ENCODE results near the gene EZR.
A peak's percentile ranks its signal among the peaks of the same experiment; 100 is the strongest.

EZR gene
- long read RNA-seq, transcript EZR-201 (13 exons, 3,068 nt): minor isoform, 16 of 1,019 reads
- long read RNA-seq, transcript EZR-202 (14 exons, 3,096 nt): major isoform, 848 of 1,019 reads
- long read RNA-seq, partial matches to known transcripts: 82 of 1,019 reads
- long read RNA-seq, other reads (novel, unspliced or antisense): 73 of 1,019 reads

GRCh38 chr6:158819213-158819976 is at the start of gene EZR:
Gene EZR, minus strand, starts transcription at chr6:158819368. Its CDS starts 1,275 bp downstream, at chr6:158818093.
- Histone ChIP-seq H3K27me3 (ENCODE audit: insufficient read depth, poor library complexity, severe bottlenecking) (no peaks in the 10 kb centered on the region), H3K4me3 (replicated peaks; ENCODE audit: insufficient read depth, low read length) (peak within 1 kb of the TSS; percentile 90), H3K27ac (replicated peaks) (peak within 1 kb of the TSS; percentile 87)
- DNase-seq (ENCODE audit: low read depth in 1 of 2, low spot score in 1 of 2): peak; percentile 73 to 77
- TF ChIP-seq POLR2AphosphoS5 (IDR thresholded peaks at IDR 0.05; ENCODE audit: low read depth) (peak; percentile 59; the same call in 1 of the 2 replicates), CTCF (IDR thresholded peaks at IDR 0.05; ENCODE audit: insufficient read depth, low read length) (no peak), SPI1 (IDR thresholded peaks at IDR 0.05; ENCODE audit: borderline replicate concordance, low read depth) (peak; percentile 39; the same call in 1 of the 2 replicates)
- TF ChIP-seq, protein P1, sequence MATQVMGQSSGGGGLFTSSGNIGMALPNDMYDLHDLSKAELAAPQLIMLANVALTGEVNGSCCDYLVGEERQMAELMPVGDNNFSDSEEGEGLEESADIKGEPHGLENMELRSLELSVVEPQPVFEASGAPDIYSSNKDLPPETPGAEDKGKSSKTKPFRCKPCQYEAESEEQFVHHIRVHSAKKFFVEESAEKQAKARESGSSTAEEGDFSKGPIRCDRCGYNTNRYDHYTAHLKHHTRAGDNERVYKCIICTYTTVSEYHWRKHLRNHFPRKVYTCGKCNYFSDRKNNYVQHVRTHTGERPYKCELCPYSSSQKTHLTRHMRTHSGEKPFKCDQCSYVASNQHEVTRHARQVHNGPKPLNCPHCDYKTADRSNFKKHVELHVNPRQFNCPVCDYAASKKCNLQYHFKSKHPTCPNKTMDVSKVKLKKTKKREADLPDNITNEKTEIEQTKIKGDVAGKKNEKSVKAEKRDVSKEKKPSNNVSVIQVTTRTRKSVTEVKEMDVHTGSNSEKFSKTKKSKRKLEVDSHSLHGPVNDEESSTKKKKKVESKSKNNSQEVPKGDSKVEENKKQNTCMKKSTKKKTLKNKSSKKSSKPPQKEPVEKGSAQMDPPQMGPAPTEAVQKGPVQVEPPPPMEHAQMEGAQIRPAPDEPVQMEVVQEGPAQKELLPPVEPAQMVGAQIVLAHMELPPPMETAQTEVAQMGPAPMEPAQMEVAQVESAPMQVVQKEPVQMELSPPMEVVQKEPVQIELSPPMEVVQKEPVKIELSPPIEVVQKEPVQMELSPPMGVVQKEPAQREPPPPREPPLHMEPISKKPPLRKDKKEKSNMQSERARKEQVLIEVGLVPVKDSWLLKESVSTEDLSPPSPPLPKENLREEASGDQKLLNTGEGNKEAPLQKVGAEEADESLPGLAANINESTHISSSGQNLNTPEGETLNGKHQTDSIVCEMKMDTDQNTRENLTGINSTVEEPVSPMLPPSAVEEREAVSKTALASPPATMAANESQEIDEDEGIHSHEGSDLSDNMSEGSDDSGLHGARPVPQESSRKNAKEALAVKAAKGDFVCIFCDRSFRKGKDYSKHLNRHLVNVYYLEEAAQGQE (IDR thresholded peaks at IDR 0.05; ENCODE audit: insufficient replicate concordance, low read depth): no peak

GRCh38 chr6:158868122-158868480 is 48.9 kb upstream of the EZR start:
- DNase-seq (ENCODE audit: low read depth in 1 of 2, low spot score in 1 of 2): no peak
- H3K27ac ChIP-seq (replicated peaks): no peak overlapping the region
- H3K27me3 ChIP-seq (ENCODE audit: insufficient read depth, poor library complexity, severe bottlenecking): peaks cover 5% of the 10 kb centered on the region
- no peak overlapping the region for H3K4me3 ChIP-seq (replicated peaks; ENCODE audit: insufficient read depth, low read length)
- TF ChIP-seq, protein P1 (IDR thresholded peaks at IDR 0.05; ENCODE audit: insufficient replicate concordance, low read depth): no peak
- no peak for TF ChIP-seq GABPA (IDR thresholded peaks at IDR 0.05; ENCODE audit: low read depth)
- TF ChIP-seq POLR2AphosphoS5 (IDR thresholded peaks at IDR 0.05; ENCODE audit: low read depth): no peak
- no peak for TF ChIP-seq SPI1 (IDR thresholded peaks at IDR 0.05; ENCODE audit: borderline replicate concordance, low read depth)
- no peak for TF ChIP-seq CTCF (IDR thresholded peaks at IDR 0.05; ENCODE audit: insufficient read depth, low read length)

GRCh38 chr6:158867381-158868121 is 48.4 kb upstream of the EZR start:
- Histone ChIP-seq H3K27ac (replicated peaks) (no peak overlapping the region), H3K27me3 (ENCODE audit: insufficient read depth, poor library complexity, severe bottlenecking) (peaks cover 5% of the 10 kb centered on the region), H3K4me3 (replicated peaks; ENCODE audit: insufficient read depth, low read length) (no peak overlapping the region)
- TF ChIP-seq CTCF (IDR thresholded peaks at IDR 0.05; ENCODE audit: insufficient read depth, low read length) (no peak), SPI1 (IDR thresholded peaks at IDR 0.05; ENCODE audit: borderline replicate concordance, low read depth) (no peak), POLR2AphosphoS5 (IDR thresholded peaks at IDR 0.05; ENCODE audit: low read depth) (no peak), GABPA (IDR thresholded peaks at IDR 0.05; ENCODE audit: low read depth) (no peak)
- TF ChIP-seq, protein P1 (IDR thresholded peaks at IDR 0.05; ENCODE audit: insufficient replicate concordance, low read depth): no peak
- no peak for DNase-seq (ENCODE audit: low read depth in 1 of 2, low spot score in 1 of 2)

Measured in HL-60 (cell line).